Ishikawa (cell line): Measurements from ENCODE around the gene UNC50.

Experiments
- REST ChIP-seq: IDR thresholded peaks from 2 replicates; pipeline ENCODE4 v1.6.1; 2012; ENCODE audit warnings: low read depth, mild to moderate bottlenecking
- ZBTB7A ChIP-seq: IDR thresholded peaks from 2 replicates; pipeline ENCODE4 v1.6.1; 2012; ENCODE audit warnings: low read depth

DNA sequence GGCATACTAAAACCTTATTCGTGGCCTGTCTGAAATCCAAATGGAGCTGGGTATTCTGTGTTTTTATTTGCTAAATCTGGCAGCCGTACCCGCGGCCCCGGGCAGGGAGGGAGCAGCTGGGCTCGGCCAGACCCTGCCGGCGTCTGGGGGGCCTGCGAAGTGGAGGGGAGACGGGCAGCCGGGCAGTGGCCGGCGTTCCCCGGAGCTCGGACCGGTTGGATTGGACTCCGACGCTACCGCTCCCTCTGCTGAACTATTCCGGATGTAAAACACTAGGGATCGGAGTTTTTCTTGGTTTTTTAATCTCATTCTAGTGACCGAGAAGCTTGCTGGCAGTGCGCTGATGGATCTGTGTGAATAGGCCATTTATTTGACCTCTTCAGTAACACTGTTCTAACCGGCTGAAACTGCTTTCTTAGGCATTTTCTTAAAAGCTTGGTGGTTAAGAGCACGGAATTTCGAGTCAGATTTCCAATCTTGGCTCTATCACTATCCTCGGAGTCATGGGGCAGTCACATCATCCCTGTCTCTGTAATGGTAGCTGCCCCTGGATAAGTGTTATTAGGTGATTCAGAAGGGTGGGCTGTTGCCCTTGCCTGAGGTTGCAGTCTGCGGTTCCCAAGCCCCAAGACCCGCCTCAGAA lies 694 bp downstream of the UNC50 start:
- TF ChIP-seq REST (no peak), ZBTB7A (no peak)
